Measurements from ENCODE around the gene CFAP43.

DNA sequence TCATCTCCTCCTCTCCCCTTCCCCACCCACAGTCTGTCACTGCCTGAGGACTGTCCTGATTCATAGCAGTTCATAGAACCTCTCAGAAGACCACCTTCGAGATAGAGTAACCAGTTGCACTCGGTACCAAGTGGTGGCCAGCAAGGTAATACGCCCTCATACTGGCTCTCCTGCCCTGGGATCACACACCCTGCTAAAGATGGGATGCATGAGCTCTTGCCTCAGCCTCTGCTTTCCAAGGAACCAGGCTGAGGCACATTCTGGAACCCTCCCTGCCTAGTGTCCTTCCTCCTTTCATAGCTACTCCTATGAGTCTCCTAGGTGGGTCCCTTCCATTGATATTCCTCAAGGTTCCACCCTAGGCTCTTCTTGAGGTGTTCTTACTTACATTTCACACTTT lies 15.5 kb downstream of the CFAP43 start:
- TF ChIP-seq ZNF70 (CRISPR knock-in tag; IDR thresholded peaks at IDR 0.05): no peak
- TF ChIP-seq, protein P1, sequence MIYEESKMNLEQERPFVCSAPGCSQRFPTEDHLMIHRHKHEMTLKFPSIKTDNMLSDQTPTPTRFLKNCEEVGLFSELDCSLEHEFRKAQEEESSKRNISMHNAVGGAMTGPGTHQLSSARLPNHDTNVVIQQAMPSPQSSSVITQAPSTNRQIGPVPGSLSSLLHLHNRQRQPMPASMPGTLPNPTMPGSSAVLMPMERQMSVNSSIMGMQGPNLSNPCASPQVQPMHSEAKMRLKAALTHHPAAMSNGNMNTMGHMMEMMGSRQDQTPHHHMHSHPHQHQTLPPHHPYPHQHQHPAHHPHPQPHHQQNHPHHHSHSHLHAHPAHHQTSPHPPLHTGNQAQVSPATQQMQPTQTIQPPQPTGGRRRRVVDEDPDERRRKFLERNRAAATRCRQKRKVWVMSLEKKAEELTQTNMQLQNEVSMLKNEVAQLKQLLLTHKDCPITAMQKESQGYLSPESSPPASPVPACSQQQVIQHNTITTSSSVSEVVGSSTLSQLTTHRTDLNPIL (CRISPR knock-in tag; IDR thresholded peaks at IDR 0.05; ENCODE audit: low read depth): no peak
- TF ChIP-seq, protein P2, sequence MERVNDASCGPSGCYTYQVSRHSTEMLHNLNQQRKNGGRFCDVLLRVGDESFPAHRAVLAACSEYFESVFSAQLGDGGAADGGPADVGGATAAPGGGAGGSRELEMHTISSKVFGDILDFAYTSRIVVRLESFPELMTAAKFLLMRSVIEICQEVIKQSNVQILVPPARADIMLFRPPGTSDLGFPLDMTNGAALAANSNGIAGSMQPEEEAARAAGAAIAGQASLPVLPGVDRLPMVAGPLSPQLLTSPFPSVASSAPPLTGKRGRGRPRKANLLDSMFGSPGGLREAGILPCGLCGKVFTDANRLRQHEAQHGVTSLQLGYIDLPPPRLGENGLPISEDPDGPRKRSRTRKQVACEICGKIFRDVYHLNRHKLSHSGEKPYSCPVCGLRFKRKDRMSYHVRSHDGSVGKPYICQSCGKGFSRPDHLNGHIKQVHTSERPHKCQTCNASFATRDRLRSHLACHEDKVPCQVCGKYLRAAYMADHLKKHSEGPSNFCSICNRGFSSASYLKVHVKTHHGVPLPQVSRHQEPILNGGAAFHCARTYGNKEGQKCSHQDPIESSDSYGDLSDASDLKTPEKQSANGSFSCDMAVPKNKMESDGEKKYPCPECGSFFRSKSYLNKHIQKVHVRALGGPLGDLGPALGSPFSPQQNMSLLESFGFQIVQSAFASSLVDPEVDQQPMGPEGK (CRISPR knock-in tag; IDR thresholded peaks at IDR 0.05; ENCODE audit: borderline replicate concordance): no peak
- TF ChIP-seq CSDC2 (CRISPR knock-in tag; IDR thresholded peaks at IDR 0.05): no peak
- TF ChIP-seq, protein P3, sequence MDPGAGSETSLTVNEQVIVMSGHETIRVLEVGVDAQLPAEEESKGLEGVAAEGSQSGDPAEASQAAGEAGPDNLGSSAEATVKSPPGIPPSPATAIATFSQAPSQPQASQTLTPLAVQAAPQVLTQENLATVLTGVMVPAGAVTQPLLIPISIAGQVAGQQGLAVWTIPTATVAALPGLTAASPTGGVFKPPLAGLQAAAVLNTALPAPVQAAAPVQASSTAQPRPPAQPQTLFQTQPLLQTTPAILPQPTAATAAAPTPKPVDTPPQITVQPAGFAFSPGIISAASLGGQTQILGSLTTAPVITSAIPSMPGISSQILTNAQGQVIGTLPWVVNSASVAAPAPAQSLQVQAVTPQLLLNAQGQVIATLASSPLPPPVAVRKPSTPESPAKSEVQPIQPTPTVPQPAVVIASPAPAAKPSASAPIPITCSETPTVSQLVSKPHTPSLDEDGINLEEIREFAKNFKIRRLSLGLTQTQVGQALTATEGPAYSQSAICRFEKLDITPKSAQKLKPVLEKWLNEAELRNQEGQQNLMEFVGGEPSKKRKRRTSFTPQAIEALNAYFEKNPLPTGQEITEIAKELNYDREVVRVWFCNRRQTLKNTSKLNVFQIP (CRISPR knock-in tag; IDR thresholded peaks at IDR 0.05; ENCODE audit: borderline replicate concordance, low read depth): no peak
- no peak for TF ChIP-seq ZFP3 (CRISPR knock-in tag; IDR thresholded peaks at IDR 0.05)
- TF ChIP-seq TCF4 (CRISPR knock-in tag; IDR thresholded peaks at IDR 0.05; ENCODE audit: borderline replicate concordance): no peak
- no peak for TF ChIP-seq ZNF8 (CRISPR knock-in tag; IDR thresholded peaks at IDR 0.05)
- TF ChIP-seq ZFP30 (CRISPR knock-in tag; IDR thresholded peaks at IDR 0.05): no peak
- TF ChIP-seq RARB (CRISPR knock-in tag; IDR thresholded peaks at IDR 0.05): no peak
- no peak for TF ChIP-seq ESRRG (CRISPR knock-in tag; IDR thresholded peaks at IDR 0.05)
- no peak for TF ChIP-seq OSR1 (CRISPR knock-in tag; IDR thresholded peaks at IDR 0.05)
- TF ChIP-seq TOX (CRISPR knock-in tag; IDR thresholded peaks at IDR 0.05; ENCODE audit: borderline replicate concordance): no peak
